HUES64 (cell line): Measurements from ENCODE around the gene C18orf63.

Experiments
- H3K27ac ChIP-seq: 2 replicates; pipeline ENCODE4 v1.7.0; 2013; ENCODE audit warnings: low read depth, low read length, inconsistent platforms
- H3K27me3 ChIP-seq: 2 replicates; pipeline ENCODE4 v1.6.1; 2013; ENCODE audit warnings: mild to moderate bottlenecking, low read length; ENCODE audit not compliant: insufficient read depth
- H3K36me3 ChIP-seq: 2 replicates; pipeline ENCODE4 v1.6.1; 2013; ENCODE audit warnings: mild to moderate bottlenecking, low read length; ENCODE audit not compliant: insufficient read depth
- H3K4me1 ChIP-seq: 2 replicates; pipeline ENCODE4 v1.6.1; 2013; ENCODE audit warnings: mild to moderate bottlenecking, low read length, moderate library complexity; ENCODE audit not compliant: insufficient read depth
- H3K4me3 ChIP-seq: 2 replicates; pipeline ENCODE4 v1.5.1; 2013; ENCODE audit warnings: mild to moderate bottlenecking, low read length, moderate library complexity
- H3K9ac ChIP-seq: 2 replicates; pipeline ENCODE4 v1.6.1; 2013; ENCODE audit warnings: mild to moderate bottlenecking, low read depth, low read length
- H3K9me3 ChIP-seq: 2 replicates; pipeline ENCODE4 v1.6.1; 2013; ENCODE audit warnings: low read depth, low read length; ENCODE audit not compliant: insufficient read depth
- WGBS: fragments of 150-250, 120-280 bp; methylation state at CpG from one replicate; pipeline ENCODE4 v1.1.7; 2013; ENCODE audit warnings: missing lambda C conversion rate; 5-methylcytosine and 5-hydroxymethylcytosine counted together

C18orf63 gene

GRCh38 chr18:74396171-74397169, 80.8 kb downstream of the C18orf63 start:
- H3K4me1 ChIP-seq, result no peaks in the 10 kb centered on the region
- H3K27ac ChIP-seq, result no peak overlapping the region
- WGBS, result 91% methylated on average over 16 of the region's 16 CpGs
- no peaks in the 10 kb centered on the region; the same call in 1 of the 2 replicates for H3K27me3 ChIP-seq
- no peaks in the 10 kb centered on the region for H3K36me3 ChIP-seq
- H3K9me3 ChIP-seq, result no peaks in the 10 kb centered on the region
- H3K4me3 ChIP-seq, result no peak overlapping the region
- no peak overlapping the region for H3K9ac ChIP-seq

GRCh38 chr18:74397572-74397971, 81.9 kb downstream of the C18orf63 start:
- WGBS, result 93% methylated on average over 7 of the region's 7 CpGs

DNA sequence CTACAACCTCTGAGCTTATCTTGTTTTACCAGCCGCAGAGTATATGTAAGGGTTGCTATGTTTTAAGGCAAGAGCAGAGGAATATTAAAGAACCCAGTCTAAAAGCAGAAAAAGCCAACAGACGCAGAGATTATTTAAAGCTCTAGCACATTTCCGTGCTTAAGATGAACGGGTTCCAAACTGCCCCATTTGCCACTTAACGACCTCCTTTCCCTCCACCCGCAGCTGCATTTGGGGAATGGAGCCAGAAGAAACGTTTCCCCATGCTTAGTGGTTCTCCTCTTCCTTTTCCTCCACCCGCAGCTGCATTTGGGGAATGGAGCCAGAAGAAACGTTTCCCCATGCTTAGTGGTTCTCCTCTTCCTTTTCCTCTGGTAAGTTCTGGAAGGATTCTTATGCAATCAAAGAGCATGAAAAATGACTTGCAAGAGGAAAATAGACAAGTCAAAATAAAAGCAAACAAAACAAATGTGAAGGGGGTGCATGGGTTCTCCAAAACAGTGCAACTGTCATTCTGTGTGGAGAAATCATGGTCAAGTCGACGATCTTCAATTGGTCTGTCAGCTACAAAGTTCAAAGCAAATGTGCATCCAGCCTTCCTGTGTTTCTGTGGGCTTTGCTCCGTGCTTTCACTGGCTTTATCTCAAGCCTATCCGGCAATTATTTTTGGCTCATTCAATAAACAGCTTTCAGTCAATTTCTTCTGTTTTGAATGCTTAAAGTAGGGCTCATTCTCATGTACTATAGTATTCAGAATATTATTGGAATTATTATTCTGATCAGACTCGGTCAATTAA, 83.7 kb downstream of the C18orf63 start:
- no peak overlapping the region for H3K4me3 ChIP-seq
- H3K4me1 ChIP-seq, result no peaks in the 10 kb centered on the region
- no peak overlapping the region for H3K9ac ChIP-seq
- WGBS, result 92% methylated on average over 13 of the region's 14 CpGs
- H3K27ac ChIP-seq, result no peak overlapping the region
- H3K36me3 ChIP-seq, result no peaks in the 10 kb centered on the region
- H3K27me3 ChIP-seq, result no peaks in the 10 kb centered on the region
- H3K9me3 ChIP-seq, result no peaks in the 10 kb centered on the region

More at GRCh38 chr18:74397572-74397971, 81.9 kb downstream of the C18orf63 start:
- Histone ChIP-seq H3K27me3 (no peaks in the 10 kb centered on the region), H3K36me3 (no peaks in the 10 kb centered on the region), H3K4me1 (no peaks in the 10 kb centered on the region), H3K9me3 (no peaks in the 10 kb centered on the region), H3K27ac (no peak overlapping the region), H3K9ac (no peak overlapping the region), H3K4me3 (no peak overlapping the region)

- WGBS, result 96% methylated on average over 4 of the region's 4 CpGs
- Histone ChIP-seq H3K27me3 (no peaks in the 10 kb centered on the region), H3K4me3 (no peak overlapping the region), H3K9ac (no peak overlapping the region), H3K27ac (no peak overlapping the region), H3K9me3 (no peaks in the 10 kb centered on the region), H3K4me1 (no peaks in the 10 kb centered on the region), H3K36me3 (no peaks in the 10 kb centered on the region)
Measured at GRCh38 chr18:74400813-74401212, 85.2 kb downstream of the C18orf63 start.

DNA sequence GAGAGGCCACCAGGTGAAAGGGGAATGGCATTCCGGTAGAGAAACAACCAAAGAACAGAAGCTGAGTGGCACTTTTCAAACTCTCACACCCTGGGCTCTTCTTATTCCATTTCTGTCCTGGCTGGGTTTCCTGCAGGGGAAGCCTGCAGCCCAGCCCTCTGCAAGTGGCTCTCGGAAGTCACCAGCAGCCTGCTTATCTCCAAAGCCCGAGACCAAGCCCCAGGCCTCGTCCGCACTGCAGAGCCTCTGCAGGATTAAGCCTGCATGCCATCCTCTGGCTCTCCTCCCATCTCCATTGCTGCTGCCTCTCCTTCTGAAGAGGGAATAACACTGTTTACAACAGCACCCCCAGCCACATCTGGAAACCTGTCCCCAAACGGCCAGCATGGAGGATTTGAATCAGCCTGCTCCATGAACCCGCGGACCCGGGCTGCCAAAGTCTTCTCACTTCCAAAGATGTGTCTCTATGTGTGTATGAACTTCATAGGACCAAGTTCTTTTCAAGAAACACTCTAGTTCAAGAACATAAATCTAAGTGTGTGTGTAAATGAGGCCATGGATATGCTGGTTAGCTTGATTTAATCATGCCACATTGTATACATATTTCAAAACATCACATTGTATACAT, 87.3 kb downstream of the C18orf63 start:
- Histone ChIP-seq H3K27me3 (no peaks in the 10 kb centered on the region), H3K4me3 (no peak overlapping the region), H3K27ac (no peak overlapping the region), H3K9ac (no peak overlapping the region), H3K9me3 (no peaks in the 10 kb centered on the region), H3K36me3 (no peaks in the 10 kb centered on the region), H3K4me1 (no peaks in the 10 kb centered on the region)
- WGBS, result 85% methylated on average over 9 of the region's 9 CpGs

DNA sequence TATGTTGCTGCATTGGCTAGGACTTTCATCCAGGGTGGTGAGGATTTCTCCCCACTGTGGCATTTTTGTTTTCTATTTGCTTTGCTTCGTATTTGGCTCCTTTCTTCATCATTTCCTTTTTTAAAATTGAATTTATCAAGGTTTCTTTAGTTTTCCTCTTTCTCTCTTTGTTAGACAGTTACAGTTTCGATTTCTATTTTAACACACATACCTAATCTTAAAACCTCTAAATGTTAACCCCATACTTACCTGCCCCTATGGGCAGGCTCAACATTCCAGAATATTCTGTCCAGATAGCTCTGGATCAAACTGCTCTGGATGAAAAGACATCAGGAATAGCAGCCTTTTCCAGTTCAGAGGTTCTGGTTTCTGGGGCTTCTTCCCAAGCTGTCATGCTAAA, 92.2 kb downstream of the C18orf63 start:
- no peaks in the 10 kb centered on the region for H3K36me3 ChIP-seq
- 97% methylated on average over 2 of the region's 2 CpGs for WGBS
- H3K27me3 ChIP-seq, result no peaks in the 10 kb centered on the region
- H3K9me3 ChIP-seq, result no peaks in the 10 kb centered on the region
- no peak overlapping the region for H3K4me3 ChIP-seq
- H3K9ac ChIP-seq, result no peak overlapping the region
- no peak overlapping the region for H3K27ac ChIP-seq
- H3K4me1 ChIP-seq, result peaks cover 3% of the 10 kb centered on the region; the same call in 1 of the 2 replicates
